K562 (cell line): ENCODE measurements around the gene NOSTRIN. TPM values are rescaled to one million over a fixed set of nuclear protein-coding genes. Genes with fewer than 3 reads are reported as not detected.

Experiments used
- ETV6 ChIP-seq, 3 experiments: fragments of 150-350 bp in 1 of 3; sonication (generic) in 1 of 3; formaldehyde crosslinking in 1 of 3; IDR thresholded peaks; 2 replicates each; pipeline versions ENCODE4 v1.6.1 to v1.8.0; 2014 to 2022; ENCODE audit warnings: borderline replicate concordance in 2 of 3, low read depth in 2 of 3, antibody characterized with exemption in 1 of 3, low read length in 1 of 3, mild to moderate bottlenecking in 1 of 3, missing genetic modification reagents in 1 of 3
- HMG20A ChIP-seq: fragments of 450-650 bp; formaldehyde crosslinking; conservative IDR thresholded peaks from 2 replicates; pipeline ENCODE4 v1.4.0; 2020; ENCODE audit warnings: mild to moderate bottlenecking, mixed read lengths
- HNRNPUL1 ChIP-seq: fragments of 200-400 bp; formaldehyde crosslinking; IDR thresholded peaks from 2 replicates; pipeline ENCODE4 v1.6.1; 2017; ENCODE audit warnings: low read length
- HOXB6 ChIP-seq: fragments of 250-450 bp; sonication (Bioruptor Pico); IDR thresholded peaks from 2 replicates; pipeline ENCODE4 v1.5.1; 2022; ENCODE audit warnings: mild to moderate bottlenecking, borderline replicate concordance
- HSF4 ChIP-seq: fragments of 250-450 bp; sonication (Bioruptor Pico); IDR thresholded peaks from 2 replicates; pipeline ENCODE4 v2.1.2; 2022; ENCODE audit warnings: mild to moderate bottlenecking, moderate library complexity, borderline replicate concordance
- MCM3 ChIP-seq: fragments of 450-650 bp; IDR thresholded peaks from 2 replicates; pipeline ENCODE4 v1.6.1; 2016
- RHOXF2B ChIP-seq: fragments of 250-450 bp; sonication (Bioruptor Pico); conservative IDR thresholded peaks from 2 replicates; pipeline ENCODE4 v1.5.1; 2021
- SIN3A ChIP-seq, 2 experiments: fragments of 150-350 bp in 1 of 2; IDR thresholded peaks; 2 replicates each; pipeline ENCODE4 v1.6.1; 2011 to 2016; ENCODE audit warnings: borderline replicate concordance in 2 of 2, low read depth in 2 of 2, low read length in 2 of 2, mild to moderate bottlenecking in 2 of 2, moderate library complexity in 2 of 2; ENCODE audit not compliant: control insufficient read depth in 1 of 2
- SMARCA5 ChIP-seq: fragments of 450-650 bp; IDR thresholded peaks from 2 replicates; pipeline ENCODE4 v1.6.1; 2016
- SREBF1 ChIP-seq: fragments of 150-350 bp; IDR thresholded peaks from 2 replicates; pipeline ENCODE4 v1.6.1; 2014; ENCODE audit warnings: antibody characterized with exemption, low read depth, low read length, borderline replicate concordance
- ZC3H8 ChIP-seq: fragments of 450-650 bp; IDR thresholded peaks from 2 replicates; pipeline ENCODE4 v1.6.1; 2017
- ZFX ChIP-seq: sonication (generic); formaldehyde crosslinking; IDR thresholded peaks from 2 replicates; pipeline ENCODE4 v1.8.0; 2022; ENCODE audit warnings: mild to moderate bottlenecking, missing genetic modification reagents, moderate library complexity
- ZNF586 ChIP-seq: fragments of 450-650 bp; formaldehyde crosslinking; conservative IDR thresholded peaks from 2 replicates; pipeline ENCODE4 v1.4.0; 2020; ENCODE audit warnings: mild to moderate bottlenecking, moderate library complexity
- polyA plus RNA-seq, 8 experiments: library from polyadenylated mRNA; depleted of rRNA in 4 of 8; stranded (reverse) in 5 of 8; unstranded in 3 of 8; fragments of >200 nt; fragmentation: Nextera tagmentation in 2 of 8; fragmentation: Illumina TruSeq in 1 of 8; extraction: Ambion mirVana in 2 of 8; extraction: Trizol in 1 of 8; gene quantifications; 2 replicates each; pipeline versions ENCODE4 v1.2.1 to v1.2.3, GENCODE V29; 2011 to 2014; ENCODE audit warnings: inconsistent platforms in 1 of 8, missing spikeins in 1 of 8
- total RNA-seq, 7 experiments: library from RNA; depleted of rRNA in 6 of 7; stranded (reverse); fragments of >200 nt in 6 of 7; fragmentation: Illumina TruSeq in 2 of 7; extraction: Trizol in 2 of 7; gene quantifications; 2 replicates each; pipeline versions ENCODE4 v1.2.1 to v1.2.3, GENCODE V29; 2011 to 2021; ENCODE audit warnings: low replicate concordance in 1 of 7
- TF ChIP-seq, protein P1 (sequence below): fragments of 450-650 bp; formaldehyde crosslinking; IDR thresholded peaks from 2 replicates; pipeline ENCODE4 v1.4.0; 2022; ENCODE audit warnings: missing genetic modification characterization
- TF ChIP-seq, protein P2 (sequence below): fragments of 250-450 bp; sonication (Bioruptor Pico); IDR thresholded peaks from 2 replicates; pipeline ENCODE4 v1.5.0; 2020; ENCODE audit warnings: mild to moderate bottlenecking
- TF ChIP-seq, protein P3 (sequence below): sonication (generic); formaldehyde crosslinking; IDR thresholded peaks from 2 replicates; pipeline ENCODE4 v1.8.0; 2022; ENCODE audit warnings: mild to moderate bottlenecking, missing genetic modification reagents
- TF ChIP-seq, protein P4 (sequence below), 2 experiments: fragments of 200-800 bp in 1 of 2; sonication (Bioruptor generic) in 1 of 2; sonication (generic) in 1 of 2; formaldehyde crosslinking in 1 of 2; IDR thresholded peaks in 1 of 2; conservative IDR thresholded peaks in 1 of 2; 2 replicates each; pipeline versions ENCODE4 v1.5.0 to v1.6.1; 2016 to 2020; ENCODE audit warnings: missing compliant biosample characterization in 1 of 2, missing genetic modification characterization in 1 of 2, missing genetic modification reagents in 1 of 2
- TF ChIP-seq, protein P5 (sequence below): fragments of 150-350 bp; conservative IDR thresholded peaks from 2 replicates; pipeline ENCODE4 v1.6.1; 2014; ENCODE audit warnings: low read length

The NOSTRIN gene
- total and polyA plus RNA-seq, 9 of the 15 experiments (the other 6 are each of a cell fraction or from before 2014, with no cell fraction given), result 26.7 to 82.9 (median 56.3) TPM

DNA sequence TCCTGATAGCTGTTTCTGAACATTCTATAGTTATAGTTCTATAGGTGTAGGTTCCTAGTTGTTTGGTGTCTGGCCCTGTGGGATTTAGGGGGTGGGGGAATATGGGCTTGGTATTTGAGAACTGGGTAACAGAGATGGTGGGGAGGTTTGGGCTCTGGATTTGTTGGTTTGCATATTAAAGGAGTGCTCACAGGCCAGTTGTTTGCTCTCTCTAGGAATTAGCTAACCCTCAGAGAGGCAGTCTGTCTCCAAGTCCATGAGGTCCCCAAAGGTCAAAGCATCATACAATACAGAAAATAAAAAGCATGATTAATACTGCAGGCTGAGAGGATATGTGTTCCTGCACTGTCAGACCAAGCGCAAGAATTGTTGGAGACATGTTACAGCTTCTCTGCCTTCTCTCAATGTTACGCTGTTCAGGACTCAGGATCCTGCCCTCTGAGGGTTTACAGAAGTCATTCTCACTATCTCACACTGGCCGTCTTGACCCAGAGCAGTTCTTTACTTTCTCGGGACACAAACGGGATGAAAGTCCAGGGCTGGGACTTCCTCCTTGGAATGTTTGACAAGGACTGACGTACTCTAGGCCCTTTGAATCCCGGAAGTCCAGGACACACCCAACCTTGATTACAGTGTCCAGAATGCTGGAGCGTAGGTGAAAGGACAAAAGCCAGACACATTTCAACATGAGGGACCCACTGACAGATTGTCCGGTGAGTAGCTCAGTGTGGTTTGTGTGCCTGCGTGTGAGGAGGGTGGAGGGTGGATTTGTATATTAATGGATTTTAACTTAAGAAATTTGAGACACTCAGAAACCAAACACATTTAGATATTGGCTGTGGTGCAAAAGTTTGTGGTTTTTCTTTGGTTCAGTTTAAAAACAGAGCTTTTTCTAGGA, at the start of gene NOSTRIN (continued):
- TF ChIP-seq, protein P1, sequence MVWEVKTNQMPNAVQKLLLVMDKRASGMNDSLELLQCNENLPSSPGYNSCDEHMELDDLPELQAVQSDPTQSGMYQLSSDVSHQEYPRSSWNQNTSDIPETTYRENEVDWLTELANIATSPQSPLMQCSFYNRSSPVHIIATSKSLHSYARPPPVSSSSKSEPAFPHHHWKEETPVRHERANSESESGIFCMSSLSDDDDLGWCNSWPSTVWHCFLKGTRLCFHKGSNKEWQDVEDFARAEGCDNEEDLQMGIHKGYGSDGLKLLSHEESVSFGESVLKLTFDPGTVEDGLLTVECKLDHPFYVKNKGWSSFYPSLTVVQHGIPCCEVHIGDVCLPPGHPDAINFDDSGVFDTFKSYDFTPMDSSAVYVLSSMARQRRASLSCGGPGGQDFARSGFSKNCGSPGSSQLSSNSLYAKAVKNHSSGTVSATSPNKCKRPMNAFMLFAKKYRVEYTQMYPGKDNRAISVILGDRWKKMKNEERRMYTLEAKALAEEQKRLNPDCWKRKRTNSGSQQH (CRISPR knock-in tag), result 0 out of 2 replicates have a peak, but pooled peaks have one; percentile 28
- TF ChIP-seq HNRNPUL1 (no peak), ETV6 (IDR thresholded peaks at IDR 0.05; ENCODE audit: borderline replicate concordance in 1 of 2, low read depth in 2 of 2, low read length in 1 of 2) (no peak), ETV6 (CRISPR knock-in tag; IDR thresholded peaks at IDR 0.05; ENCODE audit: borderline replicate concordance) (no peak), ZC3H8 (no peak), ZFX (CRISPR knock-in tag) (0 out of 2 replicates have a peak, but pooled peaks have one; percentile 18), SREBF1 (no peak), SMARCA5 (no peak), RHOXF2B (no peak), HSF4 (CRISPR knock-in tag) (no peak; the same call in 1 of the 2 replicates), MCM3 (no peak), ZNF586 (CRISPR knock-in tag) (no peak), HMG20A (CRISPR knock-in tag) (no peak), HOXB6 (no peak), SIN3A (IDR thresholded peaks at IDR 0.05; ENCODE audit: borderline replicate concordance in 2 of 2, control insufficient read depth in 1 of 2, low read depth in 2 of 2, low read length in 2 of 2) (no peak)
- TF ChIP-seq, protein P2, sequence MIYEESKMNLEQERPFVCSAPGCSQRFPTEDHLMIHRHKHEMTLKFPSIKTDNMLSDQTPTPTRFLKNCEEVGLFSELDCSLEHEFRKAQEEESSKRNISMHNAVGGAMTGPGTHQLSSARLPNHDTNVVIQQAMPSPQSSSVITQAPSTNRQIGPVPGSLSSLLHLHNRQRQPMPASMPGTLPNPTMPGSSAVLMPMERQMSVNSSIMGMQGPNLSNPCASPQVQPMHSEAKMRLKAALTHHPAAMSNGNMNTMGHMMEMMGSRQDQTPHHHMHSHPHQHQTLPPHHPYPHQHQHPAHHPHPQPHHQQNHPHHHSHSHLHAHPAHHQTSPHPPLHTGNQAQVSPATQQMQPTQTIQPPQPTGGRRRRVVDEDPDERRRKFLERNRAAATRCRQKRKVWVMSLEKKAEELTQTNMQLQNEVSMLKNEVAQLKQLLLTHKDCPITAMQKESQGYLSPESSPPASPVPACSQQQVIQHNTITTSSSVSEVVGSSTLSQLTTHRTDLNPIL, result no peak
- TF ChIP-seq, protein P3, sequence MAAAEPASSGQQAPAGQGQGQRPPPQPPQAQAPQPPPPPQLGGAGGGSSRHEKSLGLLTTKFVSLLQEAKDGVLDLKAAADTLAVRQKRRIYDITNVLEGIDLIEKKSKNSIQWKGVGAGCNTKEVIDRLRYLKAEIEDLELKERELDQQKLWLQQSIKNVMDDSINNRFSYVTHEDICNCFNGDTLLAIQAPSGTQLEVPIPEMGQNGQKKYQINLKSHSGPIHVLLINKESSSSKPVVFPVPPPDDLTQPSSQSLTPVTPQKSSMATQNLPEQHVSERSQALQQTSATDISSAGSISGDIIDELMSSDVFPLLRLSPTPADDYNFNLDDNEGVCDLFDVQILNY (CRISPR knock-in tag), result no peak
- TF ChIP-seq, protein P4, sequence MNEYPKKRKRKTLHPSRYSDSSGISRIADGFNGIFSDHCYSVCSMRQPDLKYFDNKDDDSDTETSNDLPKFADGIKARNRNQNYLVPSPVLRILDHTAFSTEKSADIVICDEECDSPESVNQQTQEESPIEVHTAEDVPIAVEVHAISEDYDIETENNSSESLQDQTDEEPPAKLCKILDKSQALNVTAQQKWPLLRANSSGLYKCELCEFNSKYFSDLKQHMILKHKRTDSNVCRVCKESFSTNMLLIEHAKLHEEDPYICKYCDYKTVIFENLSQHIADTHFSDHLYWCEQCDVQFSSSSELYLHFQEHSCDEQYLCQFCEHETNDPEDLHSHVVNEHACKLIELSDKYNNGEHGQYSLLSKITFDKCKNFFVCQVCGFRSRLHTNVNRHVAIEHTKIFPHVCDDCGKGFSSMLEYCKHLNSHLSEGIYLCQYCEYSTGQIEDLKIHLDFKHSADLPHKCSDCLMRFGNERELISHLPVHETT (CRISPR knock-in tag; conservative IDR thresholded peaks at IDR 0.05 in 1 of 2, IDR thresholded peaks at IDR 0.05 in 1 of 2), result peak in 1 of 2 experiments; percentile 36; a peak in 1 of 4 replicates
- TF ChIP-seq, protein P5, sequence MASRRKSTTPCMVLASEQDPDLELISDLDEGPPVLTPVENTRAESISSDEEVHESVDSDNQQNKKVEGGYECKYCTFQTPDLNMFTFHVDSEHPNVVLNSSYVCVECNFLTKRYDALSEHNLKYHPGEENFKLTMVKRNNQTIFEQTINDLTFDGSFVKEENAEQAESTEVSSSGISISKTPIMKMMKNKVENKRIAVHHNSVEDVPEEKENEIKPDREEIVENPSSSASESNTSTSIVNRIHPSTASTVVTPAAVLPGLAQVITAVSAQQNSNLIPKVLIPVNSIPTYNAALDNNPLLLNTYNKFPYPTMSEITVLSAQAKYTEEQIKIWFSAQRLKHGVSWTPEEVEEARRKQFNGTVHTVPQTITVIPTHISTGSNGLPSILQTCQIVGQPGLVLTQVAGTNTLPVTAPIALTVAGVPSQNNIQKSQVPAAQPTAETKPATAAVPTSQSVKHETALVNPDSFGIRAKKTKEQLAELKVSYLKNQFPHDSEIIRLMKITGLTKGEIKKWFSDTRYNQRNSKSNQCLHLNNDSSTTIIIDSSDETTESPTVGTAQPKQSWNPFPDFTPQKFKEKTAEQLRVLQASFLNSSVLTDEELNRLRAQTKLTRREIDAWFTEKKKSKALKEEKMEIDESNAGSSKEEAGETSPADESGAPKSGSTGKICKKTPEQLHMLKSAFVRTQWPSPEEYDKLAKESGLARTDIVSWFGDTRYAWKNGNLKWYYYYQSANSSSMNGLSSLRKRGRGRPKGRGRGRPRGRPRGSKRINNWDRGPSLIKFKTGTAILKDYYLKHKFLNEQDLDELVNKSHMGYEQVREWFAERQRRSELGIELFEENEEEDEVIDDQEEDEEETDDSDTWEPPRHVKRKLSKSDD, result no peak
